ENCODE results near the gene FSHR.

DNA sequence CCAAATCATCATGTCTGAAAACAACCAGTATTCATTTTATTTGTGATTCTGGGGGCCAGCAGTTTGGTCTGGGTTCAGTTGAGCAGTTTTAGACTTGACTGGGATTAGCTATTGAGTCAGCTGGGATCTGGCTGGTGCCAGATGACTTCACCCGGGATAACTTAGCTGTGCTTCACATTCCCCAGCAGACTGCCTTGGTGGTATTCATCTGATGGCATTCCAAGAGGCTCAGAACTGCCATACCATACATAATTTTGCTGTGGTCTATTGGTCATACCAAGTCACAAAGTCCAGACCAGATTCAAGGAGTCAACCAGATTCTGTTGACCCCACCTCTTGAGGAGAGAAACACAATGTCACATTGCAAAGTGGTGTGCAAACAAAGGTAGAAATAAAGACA, 7.8 kb upstream of the FSHR start:
- TF ChIP-seq, protein P1, sequence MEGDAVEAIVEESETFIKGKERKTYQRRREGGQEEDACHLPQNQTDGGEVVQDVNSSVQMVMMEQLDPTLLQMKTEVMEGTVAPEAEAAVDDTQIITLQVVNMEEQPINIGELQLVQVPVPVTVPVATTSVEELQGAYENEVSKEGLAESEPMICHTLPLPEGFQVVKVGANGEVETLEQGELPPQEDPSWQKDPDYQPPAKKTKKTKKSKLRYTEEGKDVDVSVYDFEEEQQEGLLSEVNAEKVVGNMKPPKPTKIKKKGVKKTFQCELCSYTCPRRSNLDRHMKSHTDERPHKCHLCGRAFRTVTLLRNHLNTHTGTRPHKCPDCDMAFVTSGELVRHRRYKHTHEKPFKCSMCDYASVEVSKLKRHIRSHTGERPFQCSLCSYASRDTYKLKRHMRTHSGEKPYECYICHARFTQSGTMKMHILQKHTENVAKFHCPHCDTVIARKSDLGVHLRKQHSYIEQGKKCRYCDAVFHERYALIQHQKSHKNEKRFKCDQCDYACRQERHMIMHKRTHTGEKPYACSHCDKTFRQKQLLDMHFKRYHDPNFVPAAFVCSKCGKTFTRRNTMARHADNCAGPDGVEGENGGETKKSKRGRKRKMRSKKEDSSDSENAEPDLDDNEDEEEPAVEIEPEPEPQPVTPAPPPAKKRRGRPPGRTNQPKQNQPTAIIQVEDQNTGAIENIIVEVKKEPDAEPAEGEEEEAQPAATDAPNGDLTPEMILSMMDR (IDR thresholded peaks at IDR 0.05; ENCODE audit: extremely low read depth in 1 of 2, insufficient read depth in 1 of 2, low read depth in 1 of 2, low read length in 2 of 2), result no peak
- TF ChIP-seq JUN (IDR thresholded peaks at IDR 0.05; ENCODE audit: borderline replicate concordance, insufficient read depth, insufficient read length, low read depth) (no peak), POLR2A (IDR thresholded peaks at IDR 0.05; ENCODE audit: low read depth, low read length) (no peak), POLR2AphosphoS5 (IDR thresholded peaks at IDR 0.05; ENCODE audit: insufficient read depth, low read depth, low read length) (no peak), MYC (IDR thresholded peaks at IDR 0.05; ENCODE audit: low read depth, low read length) (no peak), GATA2 (IDR thresholded peaks at IDR 0.05; ENCODE audit: insufficient read depth, insufficient read length, low read depth, low read length) (no peak), EZH2 (IDR thresholded peaks at IDR 0.05; ENCODE audit: borderline replicate concordance, low read depth, low read length, severe bottlenecking) (no peak), FOS (IDR thresholded peaks at IDR 0.05; ENCODE audit: borderline replicate concordance, insufficient read depth, low read length) (no peak)
- TF ChIP-seq, protein P2, sequence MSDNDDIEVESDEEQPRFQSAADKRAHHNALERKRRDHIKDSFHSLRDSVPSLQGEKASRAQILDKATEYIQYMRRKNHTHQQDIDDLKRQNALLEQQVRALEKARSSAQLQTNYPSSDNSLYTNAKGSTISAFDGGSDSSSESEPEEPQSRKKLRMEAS (IDR thresholded peaks at IDR 0.05; ENCODE audit: insufficient read depth, insufficient read length), result no peak

Data from endothelial cell of umbilical vein (primary cell).